Kidney (tissue), 14 donors: ENCODE results near the gene TXNDC9. TPM values are rescaled to one million over a fixed set of nuclear protein-coding genes. Genes with fewer than 3 reads are reported as not detected.
"Not testable (repeated sequence)": the region's sequence is repeated elsewhere in the genome, so short reads cannot be mapped to it uniquely, and the experiment has no call there.

Experiments used
- DNase-seq, 5 donors: peaks; one replicate each; pipeline ENCODE4 v3.0.0-alpha.2; 2013 to 2020
- FAIRE-seq: peaks from 2 replicates; lab custom pipeline; 2012; peaks lifted over from hg19 to GRCh38; lab: Jason Lieb, UNC
- H3K27ac ChIP-seq, 2 donors: one replicate each; pipeline ENCODE4 v1.7.0; 2013; ENCODE audit warnings: low read depth in 2 of 2, low read length in 2 of 2, inconsistent platforms in 1 of 2
- H3K27me3 ChIP-seq: one replicate; pipeline ENCODE4 v1.7.1; 2013; ENCODE audit warnings: low read length, inconsistent platforms; ENCODE audit not compliant: control insufficient read depth, insufficient read depth
- H3K36me3 ChIP-seq, 3 donors: one replicate each; pipeline versions ENCODE4 v1.7.0 to v1.7.1; 2013; ENCODE audit warnings: low read length in 3 of 3, control low read depth in 1 of 3, inconsistent platforms in 1 of 3; ENCODE audit not compliant: insufficient read depth in 3 of 3, control insufficient read depth in 2 of 3
- H3K4me1 ChIP-seq, 3 donors: one replicate each; pipeline versions ENCODE4 v1.7.0 to v1.7.1; 2013; ENCODE audit warnings: low read length in 3 of 3, inconsistent platforms in 1 of 3, low read depth in 1 of 3; ENCODE audit not compliant: control insufficient read depth in 2 of 3, insufficient read depth in 2 of 3
- H3K4me3 ChIP-seq, 3 donors: one replicate each; pipeline versions ENCODE4 v1.7.0 to v1.8.1; 2013; ENCODE audit warnings: low read length in 3 of 3, control low read depth in 1 of 3, inconsistent platforms in 1 of 3
- H3K9ac ChIP-seq, 3 donors: one replicate each; pipeline versions ENCODE4 v1.7.0 to v1.7.1; 2013; ENCODE audit warnings: low read length in 3 of 3, control low read depth in 1 of 3, inconsistent platforms in 1 of 3
- H3K9me3 ChIP-seq, 3 donors: one replicate each; pipeline versions ENCODE4 v1.7.0 to v1.7.1; 2013; ENCODE audit warnings: low read length in 3 of 3, control low read depth in 1 of 3, inconsistent platforms in 1 of 3; ENCODE audit not compliant: control insufficient read depth in 2 of 3, insufficient read depth in 1 of 3
- intact Hi-C: fragments of 100-400 bp; cut with DNase I; formaldehyde crosslinking; loops from one replicate; pipeline ENCODE4 v1.11.1; 2022
- polyA plus RNA-seq: library from polyadenylated mRNA; stranded (reverse); fragments of 350-450 nt; fragmentation: Illumina TruSeq; extraction: RNeasy Lipid Tissue Mini Kit (QIAGEN cat#74804); gene quantifications from one replicate; pipeline ENCODE4 v1.2.3, GENCODE V29; 2014; ENCODE audit warnings: low read depth, low replicate concordance; ENCODE audit not compliant: insufficient read depth
- total RNA-seq: library from RNA; stranded (reverse); fragmentation: NEBNext Ultra II Directional; extraction: Animal tissue kit (Norgen Biotek cat#: 25700); gene quantifications from one replicate; pipeline ENCODE4 v1.2.1, GENCODE V29; 2021
- TF ChIP-seq, protein P1 (sequence below): IDR thresholded peaks from 3 replicates; pipeline ENCODE4 v1.5.1; 2012; ENCODE audit warnings: mild to moderate bottlenecking, moderate library complexity, borderline replicate concordance; ENCODE audit not compliant: insufficient read depth; ENCODE audit errors: extremely low read depth
- donor health status: control.
- donor health status: control.
- donor health status: control.
- donor health status: control.
- donor health status: control.
- donor health status: DM: yes; HTN: yes; CAD: no.
- donor health status: Normal renal cell carcinoma (clear cell type).

Gene TXNDC9
- total and polyA plus RNA-seq, 2 donors from 2014 or later, result 31.7 to 38.7 TPM

DNA sequence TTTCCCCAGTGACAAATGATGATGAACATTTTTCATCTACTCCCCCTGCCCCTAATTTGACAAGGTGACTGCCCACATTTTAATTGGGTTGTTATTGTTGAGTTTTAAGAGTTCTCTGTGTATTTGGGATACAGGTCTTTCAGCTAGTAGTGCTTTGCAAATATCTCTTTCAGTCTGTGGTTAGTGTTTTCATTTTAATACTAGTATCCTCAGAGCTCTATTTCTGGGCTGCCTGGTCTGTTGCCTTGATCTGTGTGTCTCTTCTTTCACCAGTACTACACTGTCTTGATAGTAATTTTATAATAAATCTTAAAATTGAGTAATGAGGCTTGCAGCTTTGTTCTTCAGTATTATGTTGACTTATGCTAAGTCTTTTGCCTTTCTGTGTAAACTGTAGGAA lies 20.7 kb upstream of the TXNDC9 start:
- peaks cover 0 to 3% (median 0%) of the 10 kb centered on the region in 3 donors for H3K36me3 ChIP-seq
- DNase-seq (no peak), FAIRE-seq (no peak)
- no peak overlapping the region for H3K9ac ChIP-seq
- H3K4me3 ChIP-seq, result no peak overlapping the region
- H3K27me3 ChIP-seq, result no peaks in the 10 kb centered on the region
- H3K27ac ChIP-seq, result no peak overlapping the region
- intact Hi-C loops, result no loop called here
- H3K4me1 ChIP-seq, result no peaks in the 10 kb centered on the region
- TF ChIP-seq, protein P1, sequence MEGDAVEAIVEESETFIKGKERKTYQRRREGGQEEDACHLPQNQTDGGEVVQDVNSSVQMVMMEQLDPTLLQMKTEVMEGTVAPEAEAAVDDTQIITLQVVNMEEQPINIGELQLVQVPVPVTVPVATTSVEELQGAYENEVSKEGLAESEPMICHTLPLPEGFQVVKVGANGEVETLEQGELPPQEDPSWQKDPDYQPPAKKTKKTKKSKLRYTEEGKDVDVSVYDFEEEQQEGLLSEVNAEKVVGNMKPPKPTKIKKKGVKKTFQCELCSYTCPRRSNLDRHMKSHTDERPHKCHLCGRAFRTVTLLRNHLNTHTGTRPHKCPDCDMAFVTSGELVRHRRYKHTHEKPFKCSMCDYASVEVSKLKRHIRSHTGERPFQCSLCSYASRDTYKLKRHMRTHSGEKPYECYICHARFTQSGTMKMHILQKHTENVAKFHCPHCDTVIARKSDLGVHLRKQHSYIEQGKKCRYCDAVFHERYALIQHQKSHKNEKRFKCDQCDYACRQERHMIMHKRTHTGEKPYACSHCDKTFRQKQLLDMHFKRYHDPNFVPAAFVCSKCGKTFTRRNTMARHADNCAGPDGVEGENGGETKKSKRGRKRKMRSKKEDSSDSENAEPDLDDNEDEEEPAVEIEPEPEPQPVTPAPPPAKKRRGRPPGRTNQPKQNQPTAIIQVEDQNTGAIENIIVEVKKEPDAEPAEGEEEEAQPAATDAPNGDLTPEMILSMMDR, result no peak
- H3K9me3 ChIP-seq, result no peaks in the 10 kb centered on the region

DNA sequence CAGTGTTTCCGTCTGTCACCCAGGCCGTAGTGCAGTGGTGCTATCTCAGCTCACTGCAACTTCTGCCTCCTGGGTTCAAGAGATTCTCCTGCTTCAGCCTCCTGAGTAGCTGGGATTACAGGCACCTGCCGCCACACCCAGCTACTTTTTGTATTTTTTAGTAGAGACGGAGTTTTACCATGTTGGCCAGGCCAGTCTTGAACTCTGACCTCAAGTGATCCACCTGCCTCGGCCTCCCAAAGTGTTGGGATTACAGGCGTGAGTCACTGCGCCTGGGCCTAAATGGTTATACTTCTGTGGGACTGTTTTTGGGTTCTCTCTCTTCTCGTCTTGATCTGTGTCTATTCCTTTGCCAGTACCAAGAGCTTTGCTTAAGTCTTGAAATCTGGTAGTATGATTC lies 18.7 kb upstream of the TXNDC9 start:
- H3K4me3 ChIP-seq, H3K9ac ChIP-seq, DNase-seq, intact Hi-C loops, FAIRE-seq, H3K9me3 ChIP-seq, H3K36me3 ChIP-seq, H3K27me3 ChIP-seq, H3K27ac ChIP-seq, H3K4me1 ChIP-seq: not testable (repeated sequence)

DNA sequence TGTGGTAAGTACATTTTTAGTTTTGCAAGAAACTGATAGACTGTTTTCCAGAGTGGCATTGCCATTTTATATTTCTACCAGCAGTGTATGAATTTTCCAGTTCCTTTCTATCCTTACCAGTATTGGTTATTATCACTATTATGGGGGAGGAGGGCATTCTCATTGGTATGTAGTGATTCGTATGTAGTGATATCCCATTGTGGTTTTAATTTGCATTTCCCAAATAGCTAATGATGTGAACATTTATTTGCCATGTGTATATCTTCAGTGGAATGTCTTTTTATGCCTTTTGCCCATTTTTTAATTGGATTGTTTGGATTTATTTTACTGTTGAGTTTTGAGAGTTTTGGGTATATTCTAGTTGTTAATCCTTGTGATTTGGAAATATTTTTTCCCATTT lies 17.9 kb upstream of the TXNDC9 start:
- H3K9ac ChIP-seq, result no peak overlapping the region
- no peak overlapping the region for H3K4me3 ChIP-seq
- TF ChIP-seq, protein P1, result no peak
- H3K27me3 ChIP-seq, result no peaks in the 10 kb centered on the region
- no peak for FAIRE-seq
- intact Hi-C loops, result no loop called here
- no peaks in the 10 kb centered on the region for H3K4me1 ChIP-seq
- no peaks in the 10 kb centered on the region for H3K36me3 ChIP-seq
- DNase-seq, result no peak
- no peaks in the 10 kb centered on the region for H3K9me3 ChIP-seq
- no peak overlapping the region for H3K27ac ChIP-seq

DNA sequence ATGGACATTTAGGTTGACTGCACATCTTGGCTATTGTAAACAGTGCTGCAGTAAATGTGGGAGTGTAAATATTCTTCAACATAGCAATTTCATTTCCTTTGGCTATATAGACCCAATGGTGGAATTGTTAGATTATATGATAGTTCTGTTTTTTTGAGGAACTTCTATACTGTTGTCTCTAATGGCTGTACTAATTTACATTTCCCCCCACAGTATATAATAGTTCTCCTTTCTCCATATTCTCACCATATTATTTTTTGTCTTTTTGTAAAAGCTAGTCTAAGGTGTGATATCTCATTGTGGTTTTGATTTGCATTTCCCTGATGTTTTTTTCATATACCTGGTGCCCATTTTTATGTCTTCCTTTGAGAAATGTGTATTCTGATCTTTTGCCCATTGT lies 14.1 kb upstream of the TXNDC9 start:
- no peak for FAIRE-seq

More for the DNA sequence above, 14.1 kb upstream of the TXNDC9 start:
- TF ChIP-seq, protein P1, result no peak
- no peaks in the 10 kb centered on the region for H3K27me3 ChIP-seq
- H3K9ac ChIP-seq, result no peak overlapping the region
- intact Hi-C loops, result no loop called here
- no peak for DNase-seq
- H3K4me3 ChIP-seq, result no peak overlapping the region
- H3K9me3 ChIP-seq, result no peaks in the 10 kb centered on the region
- no peaks in the 10 kb centered on the region for H3K4me1 ChIP-seq
- H3K36me3 ChIP-seq, result no peaks in the 10 kb centered on the region
- no peak overlapping the region for H3K27ac ChIP-seq
